ENCODE data around the gene PAOX.

DNA sequence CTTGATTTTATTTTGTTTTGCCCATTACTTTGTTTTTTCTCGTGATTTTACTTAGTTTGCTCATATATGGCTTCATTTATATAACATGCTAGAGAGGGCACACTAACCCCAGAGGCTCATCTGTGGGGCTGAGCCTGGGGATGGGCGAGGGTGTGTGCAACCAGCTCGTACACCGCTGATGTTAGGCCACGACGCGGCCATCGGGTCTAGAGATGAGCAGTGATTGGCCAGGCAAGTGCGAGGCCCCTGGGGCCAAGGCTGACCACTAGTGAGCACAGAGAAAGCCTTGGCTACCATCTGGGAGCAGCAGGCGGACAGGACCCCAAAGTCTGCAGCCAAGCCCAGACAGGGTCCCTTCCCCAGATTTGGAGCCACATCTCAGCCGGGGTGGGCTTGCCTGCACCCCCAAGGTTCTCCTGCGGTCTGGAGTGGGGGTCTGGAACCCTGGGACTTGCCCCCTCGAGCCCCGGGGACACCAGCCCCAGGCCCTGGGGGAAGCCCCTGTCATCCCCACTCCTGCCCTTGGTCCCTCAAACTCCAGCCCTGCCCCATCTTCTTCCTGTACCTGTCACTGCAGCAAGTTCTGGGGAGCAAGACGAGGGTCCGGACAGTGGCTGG, 25.0 kb upstream of the PAOX start:
- TF ChIP-seq, protein P1, sequence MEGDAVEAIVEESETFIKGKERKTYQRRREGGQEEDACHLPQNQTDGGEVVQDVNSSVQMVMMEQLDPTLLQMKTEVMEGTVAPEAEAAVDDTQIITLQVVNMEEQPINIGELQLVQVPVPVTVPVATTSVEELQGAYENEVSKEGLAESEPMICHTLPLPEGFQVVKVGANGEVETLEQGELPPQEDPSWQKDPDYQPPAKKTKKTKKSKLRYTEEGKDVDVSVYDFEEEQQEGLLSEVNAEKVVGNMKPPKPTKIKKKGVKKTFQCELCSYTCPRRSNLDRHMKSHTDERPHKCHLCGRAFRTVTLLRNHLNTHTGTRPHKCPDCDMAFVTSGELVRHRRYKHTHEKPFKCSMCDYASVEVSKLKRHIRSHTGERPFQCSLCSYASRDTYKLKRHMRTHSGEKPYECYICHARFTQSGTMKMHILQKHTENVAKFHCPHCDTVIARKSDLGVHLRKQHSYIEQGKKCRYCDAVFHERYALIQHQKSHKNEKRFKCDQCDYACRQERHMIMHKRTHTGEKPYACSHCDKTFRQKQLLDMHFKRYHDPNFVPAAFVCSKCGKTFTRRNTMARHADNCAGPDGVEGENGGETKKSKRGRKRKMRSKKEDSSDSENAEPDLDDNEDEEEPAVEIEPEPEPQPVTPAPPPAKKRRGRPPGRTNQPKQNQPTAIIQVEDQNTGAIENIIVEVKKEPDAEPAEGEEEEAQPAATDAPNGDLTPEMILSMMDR (conservative IDR thresholded peaks at IDR 0.05 in 1 of 2, IDR thresholded peaks at IDR 0.05 in 1 of 2; ENCODE audit: low read depth in 1 of 2, low read length in 2 of 2) = no peak
- no peak for TF ChIP-seq EZH2 (IDR thresholded peaks at IDR 0.05; ENCODE audit: low read length, missing control alignments)
